K562 (cell line): ENCODE results near the gene CST7.
"Not testable (repeated sequence)": the region's sequence is repeated elsewhere in the genome, so short reads cannot be mapped to it uniquely, and the experiment has no call there.

Source experiments
- CTCF ChIP-seq, 3 experiments: IDR thresholded peaks in 2 of 3; conservative IDR thresholded peaks in 1 of 3; 2 replicates each; pipeline ENCODE4 v1.5.1; 2011 to 2012; ENCODE audit warnings: low read length in 3 of 3, mild to moderate bottlenecking in 3 of 3, control low read depth in 2 of 3, improper control_type of control experiment in 1 of 3, inconsistent platforms in 1 of 3, low read depth in 1 of 3, mixed read lengths in 1 of 3, moderate library complexity in 1 of 3; ENCODE audit not compliant: insufficient read depth in 2 of 3
- DPF2 ChIP-seq: fragments of 450-650 bp; IDR thresholded peaks from 2 replicates; pipeline ENCODE4 v1.6.1; 2016
- FOXK2 ChIP-seq, 2 experiments: fragments of 450-650 bp; IDR thresholded peaks in 1 of 2; conservative IDR thresholded peaks in 1 of 2; 2 replicates each; pipeline ENCODE4 v1.6.1; 2016; ENCODE audit warnings: low read depth in 2 of 2, mild to moderate bottlenecking in 1 of 2
- GABPB2 ChIP-seq: fragments of 250-450 bp; sonication (Bioruptor Pico); conservative IDR thresholded peaks from 2 replicates; pipeline ENCODE4 v1.5.1; 2021; ENCODE audit warnings: mild to moderate bottlenecking
- HDAC8 ChIP-seq: fragments of 450-650 bp; IDR thresholded peaks from 2 replicates; pipeline ENCODE4 v1.6.1; 2016; ENCODE audit warnings: mild to moderate bottlenecking, missing genetic modification characterization, moderate library complexity, missing compliant biosample characterization
- MAX ChIP-seq: sonication (generic); formaldehyde crosslinking; IDR thresholded peaks from 2 replicates; pipeline ENCODE4 v1.9.0; 2022; ENCODE audit warnings: mild to moderate bottlenecking, missing genetic modification reagents
- MBD2 ChIP-seq: sonication (generic); IDR thresholded peaks from 2 replicates; pipeline ENCODE4 v1.6.1; 2016; ENCODE audit warnings: low read depth, borderline replicate concordance
- POLR2A ChIP-seq: fragments of 450-650 bp; conservative IDR thresholded peaks from 2 replicates; pipeline ENCODE4 v1.6.1; 2016
- XRCC3 ChIP-seq: fragments of 450-650 bp; IDR thresholded peaks from 2 replicates; pipeline ENCODE4 v1.6.1; 2017; ENCODE audit warnings: mild to moderate bottlenecking, moderate library complexity
- ZBTB49 ChIP-seq: sonication (generic); formaldehyde crosslinking; IDR thresholded peaks from 2 replicates; pipeline ENCODE4 v1.8.0; 2022; ENCODE audit warnings: missing genetic modification reagents, mild to moderate bottlenecking, borderline replicate concordance
- ZNF57 ChIP-seq: fragments of 450-650 bp; formaldehyde crosslinking; IDR thresholded peaks from 2 replicates; pipeline ENCODE4 v1.4.0; 2020; ENCODE audit warnings: mild to moderate bottlenecking, moderate library complexity
- ZSCAN29 ChIP-seq: fragments of 450-650 bp; IDR thresholded peaks from 2 replicates; pipeline ENCODE4 v1.6.1; 2017

- TF ChIP-seq HDAC8 (tag); ZBTB49 (CRISPR knock-in tag); MBD2; MAX; XRCC3; POLR2A; ZSCAN29; ZNF57; GABPB2 (CRISPR knock-in tag); FOXK2 (conservative IDR thresholded peaks at IDR 0.05 in 1 of 2, IDR thresholded peaks at IDR 0.05 in 1 of 2; ENCODE audit: low read depth in 2 of 2); DPF2: not testable (repeated sequence)
- TF ChIP-seq CTCF (IDR thresholded peaks at IDR 0.05 in 2 of 3, conservative IDR thresholded peaks at IDR 0.05 in 1 of 3; ENCODE audit: insufficient read depth in 2 of 3, low read depth in 1 of 3, low read length in 3 of 3) = peak; percentile 9 to 33 (median 32); a peak in 2 of 6 replicates
These were observed 18.1 kb upstream of the CST7 start for GRCh38 chr20:24930724-24931688.
